Measurements from ENCODE around the gene PARP12.

PARP12 gene

GRCh38 chr7:140079121-140079536 is 16.4 kb upstream of the PARP12 start:
- peaks cover 31 to 33% of the 10 kb centered on the region in 2 experiments for H3K4me1 ChIP-seq (ENCODE audit: control insufficient read depth in 1 of 2, insufficient read depth in 1 of 2, low read depth in 1 of 2, low read length in 1 of 2)
- TF ChIP-seq CTCF (IDR thresholded peaks at IDR 0.05): no peak
- H3K36me3 ChIP-seq: no peaks in the 10 kb centered on the region
- H3K27me3 ChIP-seq: no peaks in the 10 kb centered on the region
- no peak overlapping the region for H3K4me3 ChIP-seq (ENCODE audit: low read depth in 1 of 2, low read length in 1 of 2)
- H3K9me3 ChIP-seq: no peaks in the 10 kb centered on the region
- no peak overlapping the region for H3K27ac ChIP-seq

GRCh38 chr7:140078392-140078791 is 15.6 kb upstream of the PARP12 start:
- H3K4me3 ChIP-seq (ENCODE audit: low read depth in 1 of 2, low read length in 1 of 2): no peak overlapping the region
- H3K9me3 ChIP-seq: no peaks in the 10 kb centered on the region
- peaks cover 24 to 25% of the 10 kb centered on the region in 2 experiments for H3K4me1 ChIP-seq (ENCODE audit: control insufficient read depth in 1 of 2, insufficient read depth in 1 of 2, low read depth in 1 of 2, low read length in 1 of 2)
- H3K27me3 ChIP-seq: no peaks in the 10 kb centered on the region
- no peak for TF ChIP-seq CTCF (IDR thresholded peaks at IDR 0.05)
- no peaks in the 10 kb centered on the region for H3K36me3 ChIP-seq
- no peak overlapping the region for H3K27ac ChIP-seq

- Histone ChIP-seq H3K36me3 (no peaks in the 10 kb centered on the region), H3K9me3 (no peaks in the 10 kb centered on the region), H3K4me3 (ENCODE audit: low read depth in 1 of 2, low read length in 1 of 2) (no peak overlapping the region), H3K27ac (no peak overlapping the region), H3K27me3 (no peaks in the 10 kb centered on the region), H3K4me1 (ENCODE audit: control insufficient read depth in 1 of 2, insufficient read depth in 1 of 2, low read depth in 1 of 2, low read length in 1 of 2) (no peaks in the 10 kb centered on the region)
- TF ChIP-seq CTCF (IDR thresholded peaks at IDR 0.05): no peak
These were observed 12.0 kb upstream of the PARP12 start for GRCh38 chr7:140074780-140075179.

GRCh38 chr7:140070546-140070945 is 7.8 kb upstream of the PARP12 start:
- no peaks in the 10 kb centered on the region for H3K9me3 ChIP-seq
- H3K36me3 ChIP-seq: no peaks in the 10 kb centered on the region
- no peak overlapping the region for H3K4me3 ChIP-seq (ENCODE audit: low read depth in 1 of 2, low read length in 1 of 2)
- no peaks in the 10 kb centered on the region for H3K27me3 ChIP-seq
- H3K27ac ChIP-seq: no peak overlapping the region
- no peak for TF ChIP-seq CTCF (IDR thresholded peaks at IDR 0.05)
- no peaks in the 10 kb centered on the region for H3K4me1 ChIP-seq (ENCODE audit: control insufficient read depth in 1 of 2, insufficient read depth in 1 of 2, low read depth in 1 of 2, low read length in 1 of 2)

GRCh38 chr7:140069298-140069949 is 6.7 kb upstream of the PARP12 start:
- H3K4me3 ChIP-seq (ENCODE audit: low read depth in 1 of 2, low read length in 1 of 2): no peak overlapping the region
- H3K36me3 ChIP-seq: no peaks in the 10 kb centered on the region
- H3K4me1 ChIP-seq (ENCODE audit: control insufficient read depth in 1 of 2, insufficient read depth in 1 of 2, low read depth in 1 of 2, low read length in 1 of 2): no peaks in the 10 kb centered on the region
- H3K27me3 ChIP-seq: no peaks in the 10 kb centered on the region
- no peak for TF ChIP-seq CTCF (IDR thresholded peaks at IDR 0.05)
- no peak overlapping the region for H3K27ac ChIP-seq
- H3K9me3 ChIP-seq: no peaks in the 10 kb centered on the region
